Measurements from ENCODE around the gene MAP3K9. TPM values are rescaled to one million over a fixed set of nuclear protein-coding genes. Genes with fewer than 3 reads are reported as not detected.
"Not testable (repeated sequence)": the region's sequence is repeated elsewhere in the genome, so short reads cannot be mapped to it uniquely, and the experiment has no call there.

MAP3K9 gene
- total RNA-seq, 1 donor from 2014 or later: 8.6 TPM

- no peak for TF ChIP-seq CTCF (IDR thresholded peaks at IDR 0.05; ENCODE audit: unreplicated experiment)
- Mint-ChIP-seq H3K4me1 (ENCODE audit: unreplicated experiment) (peaks cover 10% of the 10 kb centered on the region), H3K9me3 (ENCODE audit: unreplicated experiment) (no peaks in the 10 kb centered on the region), H3K27ac (ENCODE audit: unreplicated experiment) (no peak overlapping the region), H3K4me3 (ENCODE audit: unreplicated experiment) (no peak overlapping the region), H3K36me3 (ENCODE audit: low read depth, unreplicated experiment) (no peaks in the 10 kb centered on the region), H3K27me3 (ENCODE audit: unreplicated experiment) (peaks cover 11% of the 10 kb centered on the region)
- no peak for DNase-seq (ENCODE audit: low spot score)
Observed at GRCh38 chr14:70708717-70709570, 100.4 kb downstream of the MAP3K9 start.

- Mint-ChIP-seq H3K4me1 (ENCODE audit: unreplicated experiment) (peaks cover 6% of the 10 kb centered on the region), H3K27me3 (ENCODE audit: unreplicated experiment) (peaks cover 11% of the 10 kb centered on the region), H3K9me3 (ENCODE audit: unreplicated experiment) (no peaks in the 10 kb centered on the region), H3K27ac (ENCODE audit: unreplicated experiment) (no peak overlapping the region), H3K36me3 (ENCODE audit: low read depth, unreplicated experiment) (no peaks in the 10 kb centered on the region), H3K4me3 (ENCODE audit: unreplicated experiment) (no peak overlapping the region)
- TF ChIP-seq CTCF (IDR thresholded peaks at IDR 0.05; ENCODE audit: unreplicated experiment): no peak
- DNase-seq (ENCODE audit: low spot score): no peak
Observed at GRCh38 chr14:70707138-70708038, 101.9 kb downstream of the MAP3K9 start.

- Mint-ChIP-seq H3K27me3 (ENCODE audit: unreplicated experiment) (peaks cover 7% of the 10 kb centered on the region), H3K27ac (ENCODE audit: unreplicated experiment) (no peak overlapping the region), H3K4me3 (ENCODE audit: unreplicated experiment) (no peak overlapping the region), H3K36me3 (ENCODE audit: low read depth, unreplicated experiment) (no peaks in the 10 kb centered on the region), H3K4me1 (ENCODE audit: unreplicated experiment) (peaks cover 15% of the 10 kb centered on the region), H3K9me3 (ENCODE audit: unreplicated experiment) (no peaks in the 10 kb centered on the region)
- no peak for TF ChIP-seq CTCF (IDR thresholded peaks at IDR 0.05; ENCODE audit: unreplicated experiment)
- no peak for DNase-seq (ENCODE audit: low spot score)
Observed at GRCh38 chr14:70706177-70706576, 103.1 kb downstream of the MAP3K9 start.

- no peak for DNase-seq (ENCODE audit: low spot score)
- Mint-ChIP-seq H3K36me3 (ENCODE audit: low read depth, unreplicated experiment) (no peaks in the 10 kb centered on the region), H3K4me3 (ENCODE audit: unreplicated experiment) (no peak overlapping the region), H3K4me1 (ENCODE audit: unreplicated experiment) (peaks cover 23% of the 10 kb centered on the region), H3K9me3 (ENCODE audit: unreplicated experiment) (no peaks in the 10 kb centered on the region), H3K27me3 (ENCODE audit: unreplicated experiment) (peaks cover 2% of the 10 kb centered on the region), H3K27ac (ENCODE audit: unreplicated experiment) (no peak overlapping the region)
- no peak for TF ChIP-seq CTCF (IDR thresholded peaks at IDR 0.05; ENCODE audit: unreplicated experiment)
Observed at GRCh38 chr14:70704960-70705359, 104.4 kb downstream of the MAP3K9 start.

- H3K27ac Mint-ChIP-seq (ENCODE audit: unreplicated experiment); H3K36me3 Mint-ChIP-seq (ENCODE audit: low read depth, unreplicated experiment); DNase-seq (ENCODE audit: low spot score); H3K4me3 Mint-ChIP-seq (ENCODE audit: unreplicated experiment); H3K27me3 Mint-ChIP-seq (ENCODE audit: unreplicated experiment); H3K9me3 Mint-ChIP-seq (ENCODE audit: unreplicated experiment): not testable (repeated sequence)
- peaks cover 30% of the 10 kb centered on the region for H3K4me1 Mint-ChIP-seq (ENCODE audit: unreplicated experiment)
Observed at GRCh38 chr14:70703621-70704168, 105.6 kb downstream of the MAP3K9 start.

All from endothelial cell (in vitro differentiated cells).